Stimulated activated CD4-positive, alpha-beta T cell treated with anti-CD3 and anti-CD28 coated beads, TNF-alpha, amount 100 ng/mL, for 24 hours (primary cell): ENCODE results near the gene RNASE13.

Experiments
- DNase-seq, 3 experiments: peaks; one replicate each; pipeline ENCODE4 v3.0.0-alpha.2; 2020; ENCODE audit warnings: low read depth in 3 of 3

The RNASE13 gene, protein sequence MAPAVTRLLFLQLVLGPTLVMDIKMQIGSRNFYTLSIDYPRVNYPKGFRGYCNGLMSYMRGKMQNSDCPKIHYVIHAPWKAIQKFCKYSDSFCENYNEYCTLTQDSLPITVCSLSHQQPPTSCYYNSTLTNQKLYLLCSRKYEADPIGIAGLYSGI

DNA sequence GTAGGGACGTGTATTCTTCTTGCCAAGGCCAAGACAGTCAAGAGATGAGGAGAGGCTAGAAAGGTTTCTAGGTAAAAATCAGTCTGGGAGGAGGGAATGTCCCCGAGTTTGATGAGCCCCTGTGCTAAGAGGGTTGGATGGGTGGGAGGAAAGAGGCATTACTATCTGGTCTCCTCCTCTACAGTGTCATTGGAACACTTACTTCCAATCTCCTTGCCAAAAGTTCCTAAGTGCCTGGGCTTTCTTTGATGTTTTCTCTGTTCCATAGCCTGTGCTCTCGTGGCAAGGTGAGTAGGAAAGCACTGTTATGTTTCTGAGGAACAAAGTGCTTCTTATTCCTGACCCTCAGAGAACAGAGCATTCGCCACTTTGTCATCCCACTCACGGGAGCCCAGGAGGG, at the start of gene RNASE13:
Gene RNASE13, minus strand, starts transcription at position 101 of the 400 bp plus-strand sequence. CDS start 519 bp downstream, outside the sequence.
- DNase-seq: no peak

DNA sequence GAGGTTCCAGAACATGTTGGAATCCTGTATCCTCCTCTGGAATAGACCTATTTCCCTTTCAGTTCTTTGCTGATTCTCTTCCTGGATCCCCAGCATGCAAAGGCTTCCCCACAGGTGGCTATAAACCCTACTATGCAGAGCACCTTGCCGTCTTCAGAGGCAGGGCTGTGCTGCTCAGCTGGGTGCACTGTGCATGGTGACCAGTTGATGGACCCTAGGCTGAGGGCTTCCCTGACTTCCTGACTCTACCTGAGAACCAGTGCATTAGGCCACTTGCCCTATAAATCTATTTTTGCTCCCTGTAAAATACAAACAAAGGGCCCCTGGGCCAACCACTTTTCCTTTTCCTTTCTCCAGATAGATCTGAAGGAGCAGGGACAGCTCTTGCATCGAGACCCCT, 49.8 kb upstream of the RNASE13 start:
- DNase-seq: no peak

DNA sequence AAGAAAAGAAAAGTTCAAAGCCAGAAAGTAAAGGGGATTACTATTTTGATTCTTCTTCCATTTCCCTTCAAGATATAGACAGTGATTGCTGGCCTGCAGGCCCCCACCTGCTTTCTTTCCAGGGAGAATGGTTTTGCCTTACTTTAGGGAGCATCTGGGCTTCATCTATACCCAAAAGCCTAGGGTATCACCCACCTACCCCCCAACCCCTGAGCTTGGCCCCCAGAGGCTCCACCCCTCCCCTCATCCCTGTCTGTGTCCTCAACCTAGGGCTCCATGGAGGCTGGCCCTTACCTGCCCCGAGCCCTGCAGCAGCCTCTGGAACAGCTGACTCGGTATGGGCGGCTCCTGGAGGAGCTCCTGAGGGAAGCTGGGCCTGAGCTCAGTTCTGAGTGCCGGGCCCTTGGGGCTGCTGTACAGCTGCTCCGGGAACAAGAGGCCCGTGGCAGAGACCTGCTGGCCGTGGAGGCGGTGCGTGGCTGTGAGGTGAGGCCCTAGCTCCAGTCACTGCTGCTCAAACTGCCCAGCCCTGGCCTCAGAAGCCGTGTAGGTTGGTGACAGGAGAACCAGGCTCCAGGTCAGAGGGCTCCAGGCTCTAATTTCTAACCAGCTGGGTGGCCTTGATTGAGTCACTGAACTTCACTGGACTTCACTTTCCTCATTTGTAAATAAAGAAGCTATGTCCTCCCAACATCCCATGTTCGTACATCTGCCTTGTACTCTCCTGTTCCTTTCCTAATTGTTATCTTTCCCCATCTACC, 49.1 kb upstream of the RNASE13 start:
- no peak for DNase-seq

DNA sequence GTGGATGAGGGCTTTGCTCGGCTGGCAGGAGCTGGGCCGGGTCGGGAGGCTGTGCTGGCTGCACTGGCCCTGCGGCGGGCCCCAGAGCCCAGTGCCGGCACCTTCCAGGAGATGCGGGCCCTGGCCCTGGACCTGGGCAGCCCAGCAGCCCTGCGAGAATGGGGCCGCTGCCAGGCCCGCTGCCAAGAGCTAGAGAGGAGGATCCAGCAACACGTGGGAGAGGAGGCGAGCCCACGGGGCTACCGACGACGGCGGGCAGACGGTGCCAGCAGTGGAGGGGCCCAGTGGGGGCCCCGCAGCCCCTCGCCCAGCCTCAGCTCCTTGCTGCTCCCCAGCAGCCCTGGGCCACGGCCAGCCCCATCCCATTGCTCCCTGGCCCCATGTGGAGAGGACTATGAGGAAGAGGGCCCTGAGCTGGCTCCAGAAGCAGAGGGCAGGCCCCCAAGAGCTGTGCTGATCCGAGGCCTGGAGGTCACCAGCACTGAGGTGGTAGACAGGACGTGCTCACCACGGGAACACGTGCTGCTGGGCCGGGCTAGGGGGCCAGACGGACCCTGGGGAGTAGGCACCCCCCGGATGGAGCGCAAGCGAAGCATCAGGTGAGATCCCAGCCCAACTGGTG, 47.0 kb upstream of the RNASE13 start:
- DNase-seq: no peak

DNA sequence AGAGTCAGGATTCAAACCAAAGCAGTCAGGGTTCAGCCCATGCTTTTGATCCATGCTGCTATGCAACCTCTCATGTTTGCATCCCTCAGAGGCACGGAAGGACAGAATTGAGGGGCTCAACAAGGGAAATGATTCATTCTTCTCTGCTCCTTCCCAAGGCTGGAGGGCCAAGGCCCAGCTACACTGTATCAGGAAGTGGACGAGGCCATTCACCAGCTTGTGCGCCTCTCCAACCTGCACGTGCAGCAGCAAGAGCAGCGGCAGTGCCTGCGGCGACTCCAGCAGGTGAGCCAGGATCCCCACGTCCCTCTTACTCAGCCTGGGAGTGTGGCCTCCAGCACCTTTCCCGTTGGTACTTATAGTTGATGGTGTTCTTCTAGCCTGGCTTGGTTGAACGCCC, 44.1 kb upstream of the RNASE13 start:
- DNase-seq: no peak

DNA sequence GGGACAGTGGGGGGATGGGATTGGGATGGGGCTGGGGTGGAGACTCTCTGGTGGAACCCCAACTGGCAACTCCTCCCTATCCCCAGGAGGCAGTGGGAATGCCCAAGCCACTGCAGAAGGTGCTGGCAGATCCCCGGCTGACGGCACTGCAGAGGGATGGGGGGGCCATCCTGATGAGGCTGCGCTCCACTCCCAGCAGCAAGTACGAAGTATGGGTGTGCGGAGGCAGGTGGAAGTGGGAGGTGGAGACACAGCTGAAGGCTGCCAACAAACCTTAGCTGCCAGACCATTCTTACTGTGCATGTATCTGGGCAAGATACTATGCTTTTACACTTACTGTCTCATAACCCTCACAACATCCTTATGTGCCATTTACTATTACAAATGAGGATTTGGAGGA, 43.7 kb upstream of the RNASE13 start:
- no peak for DNase-seq

DNA sequence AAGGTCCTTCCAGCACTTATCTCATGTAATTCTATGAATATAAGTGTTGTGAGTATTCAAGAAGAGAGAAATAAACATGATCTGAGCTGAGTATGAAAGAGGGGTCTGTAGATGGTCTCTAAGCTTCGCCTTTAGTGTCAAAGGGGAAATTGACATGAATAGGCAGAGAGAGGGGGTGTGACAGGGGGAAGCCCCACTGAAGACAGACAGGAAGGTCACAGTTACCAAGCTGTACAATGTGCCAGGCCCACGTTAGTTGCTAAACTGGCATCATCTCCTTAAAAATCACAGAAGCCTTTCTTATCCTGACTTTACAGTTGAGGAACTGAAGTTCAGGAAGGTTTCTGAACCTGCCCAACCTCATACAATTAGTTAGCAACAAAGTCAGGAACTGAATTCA, 43.1 kb upstream of the RNASE13 start:
- no peak for DNase-seq

DNA sequence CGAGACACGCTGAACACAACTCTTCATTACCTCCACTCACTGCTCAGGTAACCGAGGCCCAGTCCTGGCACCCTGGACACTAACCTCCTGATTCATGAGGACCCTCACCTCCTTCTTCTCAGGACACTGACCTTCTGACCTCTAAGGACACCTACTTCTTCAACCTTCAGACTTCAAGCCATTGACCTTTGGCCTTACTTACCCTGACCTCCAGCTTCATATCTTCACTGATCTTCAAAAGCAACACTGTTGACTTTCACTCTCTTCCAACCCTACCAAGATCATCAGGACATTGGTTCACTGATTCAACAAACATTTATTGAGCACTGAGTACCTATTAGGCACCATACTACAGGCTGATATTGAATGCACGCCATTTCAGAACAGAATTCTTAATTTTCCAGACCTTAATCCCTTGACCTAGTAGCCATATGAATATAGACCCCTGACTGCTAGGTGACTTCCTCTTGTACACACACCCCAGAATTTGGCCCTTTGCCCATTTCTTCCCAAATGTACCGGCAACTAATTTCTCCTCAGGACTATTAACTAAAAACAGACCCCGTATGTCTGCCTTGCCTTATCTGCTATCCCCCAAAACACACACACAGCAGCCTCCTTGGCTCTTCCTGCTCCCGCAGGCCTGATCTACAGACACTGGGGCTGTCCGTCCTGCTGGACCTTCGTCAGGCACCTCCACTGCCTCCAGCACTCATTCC, 41.3 kb upstream of the RNASE13 start:
- no peak for DNase-seq

DNA sequence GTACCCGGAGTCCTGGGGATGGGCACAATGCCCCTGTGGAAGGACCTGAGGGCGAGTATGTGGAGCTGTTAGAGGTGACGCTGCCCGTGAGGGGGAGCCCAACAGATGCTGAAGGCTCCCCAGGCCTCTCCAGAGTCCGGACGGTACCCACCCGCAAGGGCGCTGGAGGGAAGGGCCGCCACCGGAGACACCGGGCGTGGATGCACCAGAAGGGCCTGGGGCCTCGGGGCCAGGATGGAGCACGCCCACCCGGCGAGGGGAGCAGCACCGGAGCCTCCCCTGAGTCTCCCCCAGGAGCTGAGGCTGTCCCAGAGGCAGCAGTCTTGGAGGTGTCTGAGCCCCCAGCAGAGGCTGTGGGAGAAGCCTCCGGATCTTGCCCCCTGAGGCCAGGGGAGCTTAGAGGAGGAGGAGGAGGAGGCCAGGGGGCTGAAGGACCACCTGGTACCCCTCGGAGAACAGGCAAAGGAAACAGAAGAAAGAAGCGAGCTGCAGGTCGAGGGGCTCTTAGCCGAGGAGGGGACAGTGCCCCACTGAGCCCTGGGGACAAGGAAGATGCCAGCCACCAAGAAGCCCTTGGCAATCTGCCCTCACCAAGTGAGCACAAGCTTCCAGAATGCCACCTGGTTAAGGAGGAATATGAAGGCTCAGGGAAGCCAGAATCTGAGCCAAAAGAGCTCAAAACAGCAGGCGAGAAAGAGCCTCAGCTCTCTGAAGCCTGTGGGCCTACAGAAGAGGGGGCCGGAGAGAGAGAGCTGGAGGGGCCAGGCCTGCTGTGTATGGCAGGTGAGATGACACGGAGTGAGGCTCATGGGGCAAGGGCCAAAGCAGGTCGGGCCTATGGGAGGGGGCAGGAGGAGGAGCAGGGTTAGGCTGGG, 40.0 kb upstream of the RNASE13 start:
- no peak for DNase-seq

DNA sequence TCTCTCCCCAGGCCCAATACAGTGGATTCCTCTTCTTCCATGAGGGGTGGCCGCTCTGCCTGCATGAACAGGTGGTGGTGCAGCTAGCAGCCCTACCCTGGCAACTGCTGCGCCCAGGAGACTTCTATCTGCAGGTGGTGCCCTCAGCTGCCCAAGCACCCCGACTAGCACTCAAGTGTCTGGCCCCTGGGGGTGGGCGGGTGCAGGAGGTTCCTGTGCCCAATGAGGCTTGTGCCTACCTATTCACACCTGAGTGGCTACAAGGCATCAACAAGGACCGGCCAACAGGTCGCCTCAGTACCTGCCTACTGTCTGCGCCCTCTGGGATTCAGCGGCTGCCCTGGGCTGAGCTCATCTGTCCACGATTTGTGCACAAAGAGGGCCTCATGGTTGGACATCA, 39.3 kb upstream of the RNASE13 start:
- DNase-seq: no peak

DNA sequence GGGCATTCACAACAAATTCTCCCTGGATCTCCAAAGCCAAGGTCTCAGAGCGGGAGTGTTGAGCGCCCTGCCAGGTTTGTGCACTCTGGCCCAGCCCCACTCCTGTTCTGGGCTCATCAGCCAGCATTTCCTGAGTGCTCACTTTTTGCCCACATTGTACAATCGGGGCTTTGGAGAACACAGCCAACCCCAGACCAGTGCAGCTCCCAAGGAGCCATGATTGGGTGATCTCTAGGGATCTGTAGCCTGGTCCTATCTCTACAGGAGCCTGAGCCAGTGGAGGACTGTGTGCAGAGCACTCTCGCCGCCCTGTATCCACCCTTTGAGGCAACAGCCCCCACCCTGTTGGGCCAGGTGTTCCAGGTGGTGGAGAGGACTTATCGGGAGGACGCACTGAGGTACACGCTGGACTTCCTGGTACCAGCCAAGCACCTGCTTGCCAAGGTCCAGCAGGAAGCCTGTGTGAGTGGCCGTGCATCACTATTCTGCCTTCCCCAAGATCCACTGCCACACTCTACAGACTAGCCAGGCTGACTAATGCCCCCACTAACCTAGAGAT, 38.3 kb upstream of the RNASE13 start:
- no peak for DNase-seq

DNA sequence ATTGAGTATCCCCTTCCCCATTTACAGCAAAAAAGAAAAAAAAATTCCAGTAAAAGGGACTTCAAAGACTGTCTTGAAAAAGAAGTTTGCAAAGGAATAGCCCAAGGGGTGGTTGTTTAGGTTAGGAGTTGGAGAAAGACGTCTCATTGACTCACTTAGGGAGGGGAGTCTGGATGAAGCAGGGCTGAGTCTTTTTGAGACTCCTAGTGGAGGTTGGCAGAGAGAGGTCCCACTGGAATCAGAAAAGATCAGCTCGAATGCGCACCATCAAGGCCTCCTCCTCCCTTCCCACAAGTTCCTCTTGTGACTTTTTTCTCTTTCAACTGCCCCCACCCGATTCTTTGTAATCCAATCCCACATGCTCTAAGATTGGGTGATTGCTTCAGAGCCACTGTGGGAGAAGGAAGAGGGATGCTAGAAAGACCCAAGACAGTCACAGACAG, 37.4 kb upstream of the RNASE13 start:
- DNase-seq: no peak

DNA sequence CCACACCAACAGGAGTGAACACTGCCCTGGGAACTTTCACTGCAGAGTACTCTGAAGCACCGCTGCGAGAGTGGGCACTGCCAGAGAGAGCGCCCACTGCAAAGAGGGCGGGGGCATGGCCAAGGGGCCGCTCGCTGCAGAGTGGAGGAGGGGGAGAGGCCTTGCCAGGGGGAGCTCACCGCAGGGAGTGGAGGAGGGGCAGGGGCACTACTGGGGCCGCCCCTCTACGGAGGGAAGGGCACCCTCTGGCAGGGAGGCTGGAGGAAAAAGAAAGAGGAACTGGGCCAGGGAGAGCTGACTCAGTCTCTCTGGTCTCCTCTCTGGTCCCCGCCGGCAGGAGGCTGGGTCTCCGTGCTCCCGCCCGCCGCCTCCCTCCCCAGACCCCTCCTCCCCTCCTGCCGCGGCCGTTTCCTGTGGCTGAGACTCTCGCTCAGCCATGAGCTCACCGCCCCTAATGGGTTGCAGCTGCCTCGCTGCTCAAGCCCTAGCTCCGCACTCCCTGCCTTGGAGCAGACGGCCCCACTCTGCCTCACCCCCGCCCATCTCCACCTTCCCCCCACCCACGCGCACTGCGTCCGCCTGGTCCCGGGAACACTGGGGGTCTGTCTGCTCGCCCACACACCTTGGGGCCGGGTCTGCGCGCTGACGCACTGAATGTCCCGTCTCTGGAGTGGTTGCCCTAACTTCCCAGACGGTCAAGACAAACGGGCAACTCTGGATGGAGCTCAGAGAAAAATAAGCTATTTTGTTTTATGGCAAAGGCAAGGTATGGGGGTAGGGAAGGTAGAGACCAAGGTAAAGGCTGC, 36.8 kb upstream of the RNASE13 start:
- peak in 1 of 3 experiments; percentile 57 for DNase-seq

DNA sequence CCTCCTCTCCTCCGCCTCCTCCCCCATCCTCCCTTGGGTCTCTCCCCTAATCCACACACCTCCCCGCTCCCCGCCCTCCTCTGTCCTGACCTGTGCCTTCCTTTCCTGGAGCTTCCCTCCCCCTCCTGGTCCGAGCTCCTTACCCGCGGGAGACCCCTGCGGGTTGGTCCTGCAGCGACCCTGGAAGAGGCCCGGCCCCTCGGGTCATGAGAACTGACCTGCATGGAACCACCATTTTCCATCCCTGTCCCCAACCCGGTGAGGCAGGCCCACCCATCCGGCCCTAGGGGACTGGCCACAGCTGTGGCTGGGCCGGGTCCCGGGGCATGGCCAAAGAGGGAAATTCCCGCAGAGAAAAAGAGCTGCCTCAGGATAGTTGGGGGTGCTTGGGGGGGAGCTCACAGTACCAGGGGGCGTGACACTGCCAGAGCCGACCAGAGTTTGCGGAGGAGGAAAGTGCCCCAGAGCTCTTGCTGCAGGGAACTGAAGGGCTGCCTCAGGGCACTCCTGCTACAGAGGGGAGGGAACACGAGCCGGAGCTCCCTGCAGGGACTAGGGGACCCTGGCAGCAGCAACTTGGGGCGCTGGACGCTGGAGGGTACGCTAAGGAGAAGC, 36.1 kb upstream of the RNASE13 start:
- DNase-seq: no peak

DNA sequence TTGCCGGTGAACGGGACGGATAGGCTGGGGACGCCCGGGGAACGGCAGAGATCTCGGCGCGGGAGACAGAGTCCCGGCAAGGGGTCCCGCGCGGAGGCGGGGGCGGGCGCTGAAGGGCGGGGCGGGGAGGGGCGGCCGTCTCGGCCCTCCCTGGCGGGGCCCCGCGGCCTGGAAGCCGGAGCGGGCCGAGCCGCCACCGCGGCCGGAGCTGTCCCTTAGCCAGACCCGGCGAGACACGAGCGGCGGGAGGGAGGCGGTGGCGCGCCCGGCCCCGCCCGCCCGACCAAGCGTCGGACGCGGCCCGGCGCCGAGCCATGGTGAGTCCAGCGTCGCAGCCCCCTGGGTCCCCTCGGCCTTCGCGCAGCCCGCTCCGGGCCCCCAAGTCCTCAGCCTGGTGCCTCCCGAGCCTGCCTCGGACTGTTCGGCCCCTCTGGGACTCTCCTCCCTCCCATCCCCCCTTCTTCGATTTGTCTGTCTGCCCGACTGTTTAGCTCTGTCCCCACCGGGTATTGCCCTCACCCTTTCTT, 35.5 kb upstream of the RNASE13 start, which contains the start of gene ARHGEF40:
Gene ARHGEF40, plus strand, starts transcription at position 222 of the 527 bp plus-strand sequence. Its CDS starts 93 bp downstream, at position 315.
- DNase-seq: peak in 1 of 3 experiments; percentile 21

DNA sequence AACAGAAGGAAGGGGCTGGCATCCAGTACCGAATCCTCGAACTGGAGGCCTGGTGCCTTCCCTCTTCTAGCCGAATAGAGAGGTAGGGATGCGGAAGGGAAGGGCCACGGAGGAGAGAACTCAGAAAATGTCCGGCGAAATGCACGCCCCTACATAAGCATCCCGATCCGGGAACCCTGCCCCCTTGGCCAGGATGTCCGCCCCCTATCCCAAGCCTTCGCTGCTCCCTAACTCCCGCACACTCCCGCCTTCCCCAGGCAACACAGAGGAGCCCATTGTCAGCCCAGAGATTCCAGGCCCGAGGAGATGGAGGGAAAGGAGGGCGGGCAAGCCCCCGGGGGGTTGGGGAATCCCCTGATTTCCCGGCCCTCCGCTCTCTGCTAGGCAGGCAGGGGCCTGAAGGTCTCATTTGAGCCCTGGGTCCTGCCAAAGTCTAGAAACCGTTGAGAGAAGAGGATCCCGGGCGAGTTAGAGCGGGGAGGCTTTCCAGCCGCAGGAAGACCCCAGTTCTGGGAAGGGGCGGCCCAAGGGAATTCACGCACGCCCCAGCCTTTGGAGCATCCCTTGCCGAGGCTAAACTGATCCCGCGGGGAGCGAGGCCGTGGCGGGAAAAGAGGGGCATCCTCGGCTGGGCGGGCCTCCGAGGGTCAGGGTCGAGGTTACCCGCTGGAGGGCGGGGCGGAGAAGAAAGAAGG, 34.9 kb upstream of the RNASE13 start:
- no peak for DNase-seq

DNA sequence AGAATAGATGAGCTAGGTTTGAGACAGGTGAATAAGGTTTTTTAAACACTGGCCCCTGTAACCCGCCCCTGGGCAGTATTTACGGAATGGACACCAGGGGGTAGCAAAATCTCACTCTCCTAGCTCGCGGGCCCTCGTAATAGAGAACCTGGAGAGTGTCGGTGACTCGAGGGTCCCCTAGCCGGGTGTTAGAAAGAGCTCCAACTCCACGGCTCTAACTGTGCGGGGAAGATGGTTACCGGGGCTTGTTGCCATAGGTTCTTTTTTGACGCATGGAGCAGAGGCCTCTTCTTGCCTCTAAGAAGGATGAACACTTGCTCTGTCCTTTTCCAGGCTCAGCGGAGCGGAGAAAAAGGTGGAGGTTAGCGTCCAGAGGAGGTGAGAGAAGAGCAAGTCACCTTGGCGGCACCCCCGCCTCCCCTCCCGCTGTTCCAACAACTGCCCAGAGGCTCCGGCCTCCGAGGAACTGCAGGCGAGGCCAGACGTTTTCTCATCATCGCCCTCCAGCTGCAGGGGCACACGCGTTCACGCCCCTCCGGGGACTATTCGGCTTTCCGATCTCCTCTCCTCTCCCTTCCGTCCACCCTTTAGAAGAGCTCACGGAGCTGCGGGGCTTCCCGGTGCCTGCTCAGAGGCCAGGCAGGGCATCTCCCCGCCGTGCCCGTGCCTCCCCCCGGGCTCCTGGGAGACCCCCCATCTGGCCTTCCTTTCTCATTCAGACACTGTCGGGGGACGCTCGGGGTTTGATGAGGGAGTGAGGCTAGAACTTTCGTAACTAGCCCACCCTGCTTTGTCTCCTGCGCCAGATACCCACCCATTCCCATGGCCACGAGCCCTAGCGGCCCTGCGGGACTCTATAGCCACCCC, 34.1 kb upstream of the RNASE13 start:
- peak in 1 of 3 experiments; percentile 31 for DNase-seq
